ENCODE results near the gene FADS6. TPM values are rescaled to one million over a fixed set of nuclear protein-coding genes. Genes with fewer than 3 reads are reported as not detected.
A peak's percentile ranks its signal among the peaks of the same experiment; 100 is the strongest.

The FADS6 gene
- total and polyA plus RNA-seq, 12 donors, result not detected

DNA sequence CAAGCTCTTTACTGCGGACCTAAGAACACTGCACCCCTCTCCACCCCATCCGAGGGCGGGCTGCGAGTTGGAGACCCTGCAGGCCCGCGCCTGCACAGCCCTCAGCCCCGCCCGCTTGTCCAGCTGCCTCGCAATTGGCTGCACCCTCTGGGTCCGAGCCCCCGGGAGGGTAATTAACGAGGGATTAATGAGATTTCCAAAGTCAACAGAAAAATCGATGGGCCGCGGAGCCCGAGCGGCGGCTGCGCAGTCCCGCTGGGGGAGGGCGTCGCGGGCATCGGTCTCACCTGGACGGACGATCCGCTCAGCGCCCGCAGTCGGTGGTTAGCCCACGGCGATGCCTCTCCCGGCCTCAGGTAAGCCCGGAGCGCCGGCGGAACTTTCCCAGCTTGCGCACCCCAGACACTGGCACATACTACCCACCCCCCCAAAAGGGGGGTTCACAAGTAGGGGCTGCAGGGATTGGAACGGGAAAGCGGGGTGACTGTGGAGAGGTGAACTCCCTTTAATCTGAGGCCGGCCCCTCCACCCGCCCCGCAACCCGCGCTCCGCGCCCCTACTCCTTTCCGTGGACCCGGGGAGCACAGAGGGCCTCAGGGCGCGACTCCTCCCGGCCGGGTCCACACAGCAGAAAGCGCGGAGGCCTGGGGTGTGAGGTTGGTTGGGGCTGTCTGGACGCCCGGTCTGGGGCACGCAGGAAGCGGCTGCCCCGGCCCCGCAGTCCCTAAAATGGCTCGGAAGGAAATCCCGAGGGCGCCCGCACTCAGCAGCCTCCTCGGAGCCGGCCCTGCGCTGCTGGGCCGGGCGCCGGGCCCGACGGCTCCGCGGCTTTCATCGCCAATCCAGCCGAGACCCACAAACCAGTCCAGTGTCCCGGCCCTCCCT lies 42.4 kb upstream of the FADS6 start, which contains the start of gene OTOP3:
OTOP3 (plus strand) TSS at position 314 of the 885 bp plus-strand sequence; CDS start at position 338, 24 bp downstream.
- peaks cover 9 to 87% (median 70%) of the 10 kb centered on the region in 7 donors for H3K27me3 ChIP-seq
- ATAC-seq, result peak in 2 of 8 donors; percentile 9 to 30
- 3 to 4% methylated on average over 78 of the region's 78 CpGs for WGBS, 2 donors

GRCh38 chr17:74935048-74935447 lies 41.6 kb upstream of the FADS6 start:
- Histone ChIP-seq H3K27me3 (peaks cover 9 to 87% (median 78%) of the 10 kb centered on the region in 7 donors), H3K27ac (no peak overlapping the region), H3K4me3 (no peak overlapping the region), H3K9me3 (no peaks in the 10 kb centered on the region), H3K4me1 (peaks cover 0 to 11% (median 9%) of the 10 kb centered on the region in 9 donors), H3K36me3 (no peaks in the 10 kb centered on the region)
- WGBS, 2 donors, result 46 to 63% methylated on average over 3 of the region's 3 CpGs
- ATAC-seq (no peak), DNase-seq (no peak)
- intact Hi-C loops (cut with DNase I), result no loop called here
- TF ChIP-seq, protein P1, sequence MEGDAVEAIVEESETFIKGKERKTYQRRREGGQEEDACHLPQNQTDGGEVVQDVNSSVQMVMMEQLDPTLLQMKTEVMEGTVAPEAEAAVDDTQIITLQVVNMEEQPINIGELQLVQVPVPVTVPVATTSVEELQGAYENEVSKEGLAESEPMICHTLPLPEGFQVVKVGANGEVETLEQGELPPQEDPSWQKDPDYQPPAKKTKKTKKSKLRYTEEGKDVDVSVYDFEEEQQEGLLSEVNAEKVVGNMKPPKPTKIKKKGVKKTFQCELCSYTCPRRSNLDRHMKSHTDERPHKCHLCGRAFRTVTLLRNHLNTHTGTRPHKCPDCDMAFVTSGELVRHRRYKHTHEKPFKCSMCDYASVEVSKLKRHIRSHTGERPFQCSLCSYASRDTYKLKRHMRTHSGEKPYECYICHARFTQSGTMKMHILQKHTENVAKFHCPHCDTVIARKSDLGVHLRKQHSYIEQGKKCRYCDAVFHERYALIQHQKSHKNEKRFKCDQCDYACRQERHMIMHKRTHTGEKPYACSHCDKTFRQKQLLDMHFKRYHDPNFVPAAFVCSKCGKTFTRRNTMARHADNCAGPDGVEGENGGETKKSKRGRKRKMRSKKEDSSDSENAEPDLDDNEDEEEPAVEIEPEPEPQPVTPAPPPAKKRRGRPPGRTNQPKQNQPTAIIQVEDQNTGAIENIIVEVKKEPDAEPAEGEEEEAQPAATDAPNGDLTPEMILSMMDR (IDR thresholded peaks at IDR 0.05), result no peak

More for the DNA sequence above, 42.4 kb upstream of the FADS6 start, which contains the start of gene OTOP3:
- intact Hi-C loops (cut with DNase I), result no loop called here
- Histone ChIP-seq H3K9me3 (no peaks in the 10 kb centered on the region), H3K4me1 (peaks cover 0 to 11% (median 9%) of the 10 kb centered on the region in 9 donors), H3K4me3 (peak within 1 kb of the TSS in 1 of 10 donors; percentile 4), H3K36me3 (no peaks in the 10 kb centered on the region), H3K27ac (no peak within 1 kb of the TSS)
- TF ChIP-seq, protein P1 (IDR thresholded peaks at IDR 0.05), result no peak
- DNase-seq, result no peak

GRCh38 chr17:74930535-74931036 lies 37.2 kb upstream of the FADS6 start:
- Histone ChIP-seq H3K36me3 (no peaks in the 10 kb centered on the region), H3K27me3 (peaks cover 0 to 97% (median 75%) of the 10 kb centered on the region in 7 donors), H3K9me3 (no peaks in the 10 kb centered on the region), H3K4me3 (no peak overlapping the region), H3K27ac (no peak overlapping the region), H3K4me1 (peaks cover 0 to 3% (median 1%) of the 10 kb centered on the region in 9 donors)
- DNase-seq, result no peak
- TF ChIP-seq, protein P1 (IDR thresholded peaks at IDR 0.05), result no peak
- WGBS, 2 donors, result 88 to 90% methylated on average over 24 of the region's 24 CpGs
- no peak for ATAC-seq
- intact Hi-C loops (cut with DNase I), result no loop called here

DNA sequence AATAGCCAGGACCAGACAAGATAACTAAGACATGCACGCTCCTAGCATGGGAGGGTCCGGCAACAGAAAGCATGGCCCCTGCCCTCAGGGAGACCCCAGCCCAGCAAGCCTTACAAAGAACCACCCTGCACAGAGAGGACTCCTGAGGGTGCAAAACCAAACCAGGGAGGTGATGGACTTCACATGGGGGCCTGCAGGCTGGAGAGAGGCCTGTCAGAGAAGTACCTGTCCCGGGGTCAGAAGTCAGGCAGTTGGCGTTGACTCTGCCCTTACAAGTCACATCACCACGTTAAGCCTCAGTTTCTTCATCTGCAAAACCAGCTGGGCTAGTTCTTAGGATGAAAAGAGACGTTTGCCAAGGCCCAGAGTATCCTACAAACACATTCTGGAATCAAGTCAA lies 35.4 kb upstream of the FADS6 start:
- intact Hi-C loops (cut with DNase I), result no loop called here
- 72% methylated on average over 6 of the region's 6 CpGs for WGBS, 2 donors
- Histone ChIP-seq H3K4me3 (no peak overlapping the region), H3K4me1 (peaks cover 2 to 11% (median 10%) of the 10 kb centered on the region in 9 donors), H3K9me3 (no peaks in the 10 kb centered on the region), H3K36me3 (no peaks in the 10 kb centered on the region), H3K27me3 (peaks cover 10 to 97% (median 79%) of the 10 kb centered on the region in 7 donors), H3K27ac (no peak overlapping the region)
- TF ChIP-seq, protein P1 (IDR thresholded peaks at IDR 0.05), result no peak
- ATAC-seq (no peak), DNase-seq (no peak)

Data from heart right ventricle (tissue), 16 donors.